HepG2 (cell line): ENCODE data around the gene LRP2.

Experiments used
- BCL6 ChIP-seq: IDR thresholded peaks from 2 replicates; pipeline ENCODE4 v1.6.1; 2016; ENCODE audit warnings: missing genetic modification reagents, missing compliant biosample characterization
- CTCF ChIP-seq: sonication (generic); formaldehyde crosslinking; IDR thresholded peaks from 2 replicates; pipeline ENCODE4 v1.5.0; 2020; ENCODE audit warnings: mild to moderate bottlenecking, missing genetic modification reagents, moderate library complexity
- NKX3-1 ChIP-seq: sonication (generic); formaldehyde crosslinking; IDR thresholded peaks from 2 replicates; pipeline ENCODE4 v1.5.0; 2020; ENCODE audit warnings: missing genetic modification reagents
- POGZ ChIP-seq: sonication (generic); formaldehyde crosslinking; IDR thresholded peaks from 2 replicates; pipeline ENCODE4 v1.4.0; 2020; ENCODE audit warnings: mild to moderate bottlenecking, missing genetic modification reagents
- POLR2A ChIP-seq, 2 experiments: IDR thresholded peaks; 2 replicates each; pipeline ENCODE4 v1.6.1; 2011; ENCODE audit warnings: low read depth in 2 of 2, low read length in 2 of 2, mild to moderate bottlenecking in 1 of 2, moderate library complexity in 1 of 2; ENCODE audit not compliant: insufficient read depth in 1 of 2
- TBP ChIP-seq: sonication (generic); formaldehyde crosslinking; IDR thresholded peaks from 2 replicates; pipeline ENCODE4 v1.5.0; 2020; ENCODE audit warnings: missing genetic modification reagents
- TFDP2 ChIP-seq: sonication (generic); formaldehyde crosslinking; IDR thresholded peaks from 2 replicates; pipeline ENCODE4 v1.4.0; 2020; ENCODE audit warnings: missing genetic modification reagents
- ZNF18 ChIP-seq: sonication (generic); formaldehyde crosslinking; IDR thresholded peaks from 2 replicates; pipeline ENCODE4 v1.8.0; 2022; ENCODE audit warnings: mild to moderate bottlenecking, missing genetic modification reagents; ENCODE audit not compliant: insufficient replicate concordance
- ZNF75D ChIP-seq: sonication (generic); formaldehyde crosslinking; IDR thresholded peaks from 2 replicates; pipeline ENCODE4 v1.8.1; 2023; ENCODE audit warnings: missing genetic modification reagents, mild to moderate bottlenecking, borderline replicate concordance
- ZNF788 ChIP-seq: sonication (generic); formaldehyde crosslinking; IDR thresholded peaks from 2 replicates; pipeline ENCODE4 v1.5.0; 2020; ENCODE audit warnings: mild to moderate bottlenecking, missing genetic modification reagents, borderline replicate concordance

GRCh38 chr2:169260246-169260645 is 102.1 kb downstream of the LRP2 start:
- TF ChIP-seq TBP (CRISPR knock-in tag) = no peak
- TF ChIP-seq POLR2A (IDR thresholded peaks at IDR 0.05; ENCODE audit: insufficient read depth in 1 of 2, low read depth in 2 of 2, low read length in 2 of 2) = no peak
- TF ChIP-seq POGZ (CRISPR knock-in tag) = no peak
- TF ChIP-seq CTCF (CRISPR knock-in tag) = peak; percentile 42
- TF ChIP-seq ZNF788 (CRISPR knock-in tag) = no peak
- no peak for TF ChIP-seq BCL6 (CRISPR knock-in tag)
- no peak for TF ChIP-seq NKX3-1 (CRISPR knock-in tag)
- no peak for TF ChIP-seq ZNF18 (CRISPR knock-in tag)
- no peak for TF ChIP-seq ZNF75D (CRISPR knock-in tag)
- no peak for TF ChIP-seq TFDP2 (CRISPR knock-in tag)
